Raji (cell line): Measurements from ENCODE around the gene MKNK2.

ENCODE experiments used
- POLR2A ChIP-seq: IDR thresholded peaks from 2 replicates; pipeline ENCODE4 v1.6.1; 2011; ENCODE audit warnings: low read depth, low read length, control low read depth; ENCODE audit not compliant: insufficient read depth

MKNK2 gene

DNA sequence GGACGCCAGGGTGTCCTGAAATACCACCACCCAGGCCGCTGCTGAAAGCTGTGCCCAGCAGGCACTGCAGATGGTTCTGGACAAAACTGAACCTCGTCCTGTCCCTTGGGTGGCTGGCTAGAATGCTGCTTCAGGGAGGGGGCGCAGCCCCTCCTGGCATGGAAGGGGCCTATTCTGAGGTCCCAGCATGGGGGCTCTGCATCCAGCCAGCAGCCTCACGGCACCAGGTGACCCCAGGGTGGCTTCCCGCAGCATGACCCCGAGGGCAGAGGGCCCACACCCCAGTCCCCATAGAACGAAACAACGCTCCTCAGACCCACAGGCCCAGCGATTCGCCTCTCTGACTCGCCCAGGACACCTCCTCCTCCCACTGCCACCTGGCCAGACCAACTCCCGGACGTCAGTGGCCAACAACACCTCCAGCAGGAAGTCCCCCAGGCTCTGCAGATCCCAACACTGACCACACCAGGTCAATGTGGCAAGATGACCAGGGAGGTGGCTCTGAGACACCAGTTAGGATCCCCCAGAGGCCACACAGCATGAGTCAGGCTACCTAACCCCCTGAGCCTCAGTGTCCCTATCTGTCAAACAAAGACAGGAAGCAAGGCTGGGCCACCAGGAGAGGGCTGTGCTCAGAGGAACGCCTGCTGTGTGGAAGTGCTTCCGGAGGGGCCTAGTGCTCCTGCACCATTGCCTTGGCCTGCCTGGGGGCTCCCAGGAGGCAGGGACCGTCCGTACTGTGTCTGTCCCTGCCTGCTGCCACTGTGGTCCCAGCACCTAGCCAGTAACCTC is 6.1 kb downstream of the MKNK2 start:
- TF ChIP-seq POLR2A: no peak

- no peak for TF ChIP-seq POLR2A
These were observed 6.9 kb downstream of the MKNK2 start for GRCh38 chr19:2043961-2044708.

- no peak for TF ChIP-seq POLR2A
These were observed 7.8 kb downstream of the MKNK2 start for GRCh38 chr19:2043251-2043641.

- TF ChIP-seq POLR2A: no peak; the same call in 1 of the 2 replicates
These were observed 8.4 kb downstream of the MKNK2 start for GRCh38 chr19:2042485-2043250.

GRCh38 chr19:2041683-2042484 is 9.2 kb downstream of the MKNK2 start:
- TF ChIP-seq POLR2A: 0 out of 2 replicates have a peak, but pooled peaks have one; percentile 19

GRCh38 chr19:2041433-2041682 is 9.7 kb downstream of the MKNK2 start:
- no peak for TF ChIP-seq POLR2A

DNA sequence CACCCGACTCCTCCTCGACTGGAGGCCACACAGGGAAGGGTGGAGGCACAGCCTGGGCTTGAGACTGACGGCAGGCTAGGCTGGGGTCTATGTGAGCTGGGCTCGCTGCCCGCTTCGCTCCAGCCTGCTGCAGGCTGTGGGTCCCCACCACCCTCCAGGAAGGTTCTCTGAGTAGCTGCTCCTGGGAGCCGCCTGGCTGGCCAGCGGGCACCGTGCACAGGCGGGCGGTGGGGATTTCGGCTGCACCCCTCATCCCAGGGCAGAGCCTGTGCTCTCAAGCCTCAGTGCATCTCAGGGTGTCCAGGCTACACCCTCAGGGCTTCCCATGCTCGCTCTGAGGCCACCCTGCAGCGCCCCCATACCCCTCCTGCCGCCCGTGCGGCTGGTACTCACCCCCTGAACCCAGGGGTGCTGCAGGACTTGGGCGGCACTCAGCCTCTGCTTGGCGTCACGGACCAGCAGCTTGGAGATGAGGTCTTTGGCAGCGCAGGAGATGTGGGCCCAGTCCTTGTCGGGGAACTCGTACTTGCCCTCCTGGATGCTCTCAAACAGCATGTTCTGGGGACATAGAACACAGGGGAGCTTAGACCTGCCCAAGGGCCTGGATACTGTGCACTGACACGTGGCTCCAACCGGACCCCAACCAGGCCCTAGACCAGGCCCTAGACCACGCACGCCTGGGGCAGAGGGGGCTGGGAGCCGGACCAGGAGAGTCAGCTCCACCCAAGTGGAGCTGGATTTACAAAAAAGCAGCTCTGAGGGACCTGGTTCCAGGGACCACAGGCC is 10.2 kb downstream of the MKNK2 start:
- TF ChIP-seq POLR2A: no peak

GRCh38 chr19:2039959-2040646 is 10.9 kb downstream of the MKNK2 start:
- TF ChIP-seq POLR2A: no peak

DNA sequence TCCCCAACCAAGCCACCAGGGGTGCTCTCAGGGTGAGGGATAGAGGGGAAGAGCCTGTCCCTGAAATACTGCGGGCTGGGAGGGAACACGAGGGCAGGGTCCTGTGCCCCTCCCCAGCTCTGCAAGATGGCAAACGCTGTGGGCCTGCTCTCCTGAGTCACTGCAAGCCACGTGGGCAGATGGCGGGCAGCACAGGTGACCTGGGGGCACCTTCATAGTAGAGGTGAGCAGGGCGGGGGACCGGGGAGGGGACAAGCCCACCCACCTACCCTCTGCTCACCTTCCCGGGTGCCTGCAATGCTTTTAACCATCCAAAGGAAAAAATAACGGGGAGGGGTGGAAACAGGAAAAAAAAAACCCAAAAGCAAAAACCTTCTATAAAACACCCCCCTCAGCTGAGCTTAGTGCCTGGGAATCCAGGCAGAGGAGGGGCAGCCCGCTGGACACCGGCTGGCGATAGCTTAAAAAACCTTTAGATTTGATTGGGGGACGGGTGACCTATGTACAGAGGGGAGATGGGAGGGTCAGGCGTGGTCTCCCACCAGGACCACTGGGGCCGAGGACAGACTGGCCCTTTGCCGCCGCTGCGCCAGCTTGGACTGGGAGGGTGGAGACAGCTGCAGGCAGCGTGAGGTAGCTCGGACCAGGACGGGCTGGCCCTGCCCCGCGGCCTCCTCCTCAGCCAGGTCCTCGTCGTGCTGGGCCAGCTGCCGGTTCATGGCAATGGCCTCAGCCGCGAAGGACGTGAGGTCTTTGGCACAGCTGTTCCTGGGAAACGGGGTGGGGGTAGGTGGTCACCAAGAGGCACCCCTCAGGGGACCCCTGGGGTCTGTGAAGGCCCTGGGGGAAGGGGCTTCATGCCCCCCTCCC is 11.7 kb downstream of the MKNK2 start:
- no peak for TF ChIP-seq POLR2A

- no peak for TF ChIP-seq POLR2A
These were observed 12.6 kb downstream of the MKNK2 start for GRCh38 chr19:2038284-2039088.

GRCh38 chr19:2037651-2038255 is 13.3 kb downstream of the MKNK2 start:
- no peak for TF ChIP-seq POLR2A

- TF ChIP-seq POLR2A: no peak
These were observed 14.6 kb downstream of the MKNK2 start for GRCh38 chr19:2036424-2036823.
